OCI-LY3 (cell line): ENCODE results near the gene YPEL3.

Source experiments
- H2AFZ ChIP-seq: fragments of 200-600, 300-600 bp; shearing (Covaris generic); 2 replicates; pipeline ENCODE4 v1.6.0; 2014; ENCODE audit warnings: antibody characterized with exemption, low read depth, low read length
- H3K27ac ChIP-seq: fragments of 200-600, 300-600 bp; sonication (generic); 2 replicates; pipeline ENCODE4 v1.5.1; 2014; ENCODE audit warnings: mild to moderate bottlenecking, low read length, moderate library complexity, mixed read lengths
- H3K27me3 ChIP-seq: fragments of 200-600, 300-600 bp; sonication (generic); 2 replicates; pipeline ENCODE4 v1.6.1; 2014; ENCODE audit warnings: low read depth, low read length, mixed read lengths
- H3K36me3 ChIP-seq: fragments of 200-600, 300-600 bp; sonication (generic); replicated peaks from 2 replicates; pipeline ENCODE3; 2014; ENCODE audit warnings: low read depth, low read length, mixed read lengths
- H3K4me1 ChIP-seq: fragments of 300-600, 200-600 bp; sonication (generic); 2 replicates; pipeline ENCODE4 v1.6.1; 2014; ENCODE audit warnings: low read length, mixed read lengths
- H3K4me2 ChIP-seq: fragments of 200-600, 300-600 bp; sonication (generic); 2 replicates; pipeline ENCODE4 v1.6.1; 2014; ENCODE audit warnings: low read length, mixed read lengths
- H3K4me3 ChIP-seq: fragments of 300-600, 200-600 bp; sonication (generic); 2 replicates; pipeline ENCODE4 v1.5.1; 2014; ENCODE audit warnings: antibody characterized with exemption, mild to moderate bottlenecking, low read length, moderate library complexity
- H3K79me2 ChIP-seq: fragments of 300-600, 200-600 bp; shearing (Covaris generic); 2 replicates; pipeline ENCODE4 v1.6.1; 2014; ENCODE audit warnings: mild to moderate bottlenecking, low read length, mixed read lengths
- H3K9ac ChIP-seq: fragments of 300-600, 200-600 bp; shearing (Covaris generic); 2 replicates; pipeline ENCODE4 v1.6.0; 2014; ENCODE audit warnings: mild to moderate bottlenecking, low read length, moderate library complexity
- H3K9me3 ChIP-seq: fragments of 200-600, 300-600 bp; shearing (Covaris generic); 2 replicates; pipeline ENCODE4 v1.6.1; 2014; ENCODE audit warnings: low read length, mixed read lengths; ENCODE audit not compliant: insufficient read depth
- H4K20me1 ChIP-seq: fragments of 200-600, 300-600 bp; sonication (generic); 2 replicates; pipeline ENCODE4 v1.6.1; 2016; ENCODE audit warnings: low read length, mixed read lengths; ENCODE audit not compliant: insufficient read depth
- EZH2phosphoT487 ChIP-seq: fragments of 200-600 bp; shearing (Covaris generic); IDR thresholded peaks from 2 replicates; pipeline ENCODE4 v1.6.1; 2018; ENCODE audit warnings: antibody characterized with exemption, mixed run types, low read depth
- TF ChIP-seq, protein P1 (sequence below): fragments of 200-600, 300-600 bp; sonication (generic); IDR thresholded peaks from 2 replicates; pipeline ENCODE4 v1.5.1; 2014; ENCODE audit warnings: antibody characterized with exemption, low read length, low read depth

Gene YPEL3

DNA sequence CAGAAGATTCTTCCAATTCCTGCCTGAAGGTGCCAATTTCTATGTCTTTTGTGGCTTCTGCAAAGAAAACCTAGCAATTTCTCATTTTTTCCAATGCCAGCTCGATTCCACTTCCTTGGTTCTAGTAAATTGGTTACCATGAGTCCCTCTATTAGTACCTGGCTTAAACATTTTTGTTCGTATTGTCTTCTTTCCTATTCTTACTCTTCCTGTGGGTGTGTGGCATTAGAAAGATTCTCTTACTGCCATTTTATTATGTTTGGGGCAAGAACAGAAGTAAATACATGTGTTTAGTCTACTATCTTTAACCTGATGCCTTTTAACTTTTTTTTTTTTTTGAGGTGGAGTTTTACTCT lies 47.3 kb upstream of the YPEL3 start:
- no peak overlapping the region for H3K27ac ChIP-seq
- H4K20me1 ChIP-seq: no peaks in the 10 kb centered on the region
- H3K4me3 ChIP-seq: no peak overlapping the region
- no peak overlapping the region for H3K9ac ChIP-seq
- TF ChIP-seq, protein P1, sequence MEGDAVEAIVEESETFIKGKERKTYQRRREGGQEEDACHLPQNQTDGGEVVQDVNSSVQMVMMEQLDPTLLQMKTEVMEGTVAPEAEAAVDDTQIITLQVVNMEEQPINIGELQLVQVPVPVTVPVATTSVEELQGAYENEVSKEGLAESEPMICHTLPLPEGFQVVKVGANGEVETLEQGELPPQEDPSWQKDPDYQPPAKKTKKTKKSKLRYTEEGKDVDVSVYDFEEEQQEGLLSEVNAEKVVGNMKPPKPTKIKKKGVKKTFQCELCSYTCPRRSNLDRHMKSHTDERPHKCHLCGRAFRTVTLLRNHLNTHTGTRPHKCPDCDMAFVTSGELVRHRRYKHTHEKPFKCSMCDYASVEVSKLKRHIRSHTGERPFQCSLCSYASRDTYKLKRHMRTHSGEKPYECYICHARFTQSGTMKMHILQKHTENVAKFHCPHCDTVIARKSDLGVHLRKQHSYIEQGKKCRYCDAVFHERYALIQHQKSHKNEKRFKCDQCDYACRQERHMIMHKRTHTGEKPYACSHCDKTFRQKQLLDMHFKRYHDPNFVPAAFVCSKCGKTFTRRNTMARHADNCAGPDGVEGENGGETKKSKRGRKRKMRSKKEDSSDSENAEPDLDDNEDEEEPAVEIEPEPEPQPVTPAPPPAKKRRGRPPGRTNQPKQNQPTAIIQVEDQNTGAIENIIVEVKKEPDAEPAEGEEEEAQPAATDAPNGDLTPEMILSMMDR: no peak
- no peak for TF ChIP-seq EZH2phosphoT487
- H3K36me3 ChIP-seq: no peaks in the 10 kb centered on the region
- peaks cover 7% of the 10 kb centered on the region for H3K4me1 ChIP-seq
- peak overlapping the region; percentile 23; the same call in 1 of the 2 replicates for H2AFZ ChIP-seq
- no peaks in the 10 kb centered on the region for H3K79me2 ChIP-seq
- no peaks in the 10 kb centered on the region for H3K9me3 ChIP-seq
- H3K4me2 ChIP-seq: 0 out of 2 replicates have a peak overlapping the region, but pooled peaks have one; percentile 4
- no peaks in the 10 kb centered on the region for H3K27me3 ChIP-seq

DNA sequence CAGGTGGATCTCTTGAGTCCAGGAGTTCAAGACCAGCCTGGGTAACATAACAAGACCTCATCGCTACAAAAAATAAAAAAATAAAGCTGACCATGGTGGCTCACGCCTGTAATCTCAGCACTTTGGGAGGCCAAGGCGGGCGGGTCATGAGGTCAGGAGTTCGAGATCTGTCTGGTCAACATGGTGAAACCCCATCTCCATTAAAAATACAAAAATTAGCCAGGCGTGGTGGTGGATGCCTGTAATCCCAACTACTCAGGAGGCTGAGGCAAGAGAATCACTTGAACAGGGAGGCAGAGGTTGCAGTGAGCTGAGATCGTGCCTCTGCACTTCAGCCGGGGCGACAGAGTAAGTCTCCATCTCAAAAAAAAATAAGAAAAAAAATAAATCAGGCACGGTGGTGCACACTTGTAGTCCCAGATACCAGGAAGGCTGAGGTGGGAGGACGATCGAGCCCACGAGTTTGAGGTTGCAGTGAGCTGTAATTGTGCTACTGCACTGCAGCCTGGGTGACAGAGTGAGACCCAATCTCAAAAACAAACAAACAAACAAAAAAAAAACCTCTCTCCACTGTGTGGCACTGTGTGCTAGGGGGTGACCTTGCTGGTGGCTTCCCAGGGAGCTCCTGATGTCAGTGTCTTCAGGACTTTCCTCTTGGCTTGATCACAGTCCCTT lies 46.8 kb upstream of the YPEL3 start:
- no peak overlapping the region for H3K27ac ChIP-seq

DNA sequence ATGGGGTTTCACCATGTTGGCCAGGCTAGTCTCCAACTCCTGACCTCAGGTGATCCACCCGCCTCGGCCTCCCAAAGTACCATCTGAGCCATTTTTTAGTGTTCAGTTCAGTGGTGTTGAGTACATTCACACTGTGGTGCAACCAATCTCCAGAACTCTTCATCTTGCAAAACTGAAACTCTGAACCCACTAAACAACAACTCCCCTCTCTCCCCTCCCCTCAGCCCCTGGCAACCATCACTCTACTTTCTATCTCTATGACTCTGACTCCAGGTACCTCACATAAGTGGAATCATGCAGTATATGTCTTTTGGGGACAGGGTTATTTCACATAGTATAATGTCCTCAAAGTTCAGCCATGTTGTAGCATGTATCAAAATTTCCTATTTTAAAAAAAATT lies 45.7 kb upstream of the YPEL3 start:
- H3K27ac ChIP-seq: no peak overlapping the region
- H3K4me1 ChIP-seq: peaks cover 7% of the 10 kb centered on the region
- H3K4me3 ChIP-seq: no peak overlapping the region
- no peaks in the 10 kb centered on the region for H3K27me3 ChIP-seq
- H3K9me3 ChIP-seq: no peaks in the 10 kb centered on the region
- no peaks in the 10 kb centered on the region for H3K36me3 ChIP-seq
- no peak overlapping the region for H2AFZ ChIP-seq
- no peak for TF ChIP-seq EZH2phosphoT487
- TF ChIP-seq, protein P1: no peak
- H4K20me1 ChIP-seq: no peaks in the 10 kb centered on the region
- no peak overlapping the region for H3K4me2 ChIP-seq
- H3K9ac ChIP-seq: no peak overlapping the region
- H3K79me2 ChIP-seq: no peaks in the 10 kb centered on the region

More for the DNA sequence above, 46.8 kb upstream of the YPEL3 start:
- Histone ChIP-seq H2AFZ (peak overlapping the region; percentile 23; the same call in 1 of the 2 replicates), H3K79me2 (no peaks in the 10 kb centered on the region), H3K36me3 (no peaks in the 10 kb centered on the region), H3K4me2 (0 out of 2 replicates have a peak overlapping the region, but pooled peaks have one; percentile 4), H3K9me3 (no peaks in the 10 kb centered on the region), H3K4me1 (peaks cover 7% of the 10 kb centered on the region), H3K9ac (no peak overlapping the region), H3K27me3 (no peaks in the 10 kb centered on the region), H3K4me3 (no peak overlapping the region), H4K20me1 (no peaks in the 10 kb centered on the region)
- no peak for TF ChIP-seq EZH2phosphoT487
- TF ChIP-seq, protein P1: peak; percentile 45

DNA sequence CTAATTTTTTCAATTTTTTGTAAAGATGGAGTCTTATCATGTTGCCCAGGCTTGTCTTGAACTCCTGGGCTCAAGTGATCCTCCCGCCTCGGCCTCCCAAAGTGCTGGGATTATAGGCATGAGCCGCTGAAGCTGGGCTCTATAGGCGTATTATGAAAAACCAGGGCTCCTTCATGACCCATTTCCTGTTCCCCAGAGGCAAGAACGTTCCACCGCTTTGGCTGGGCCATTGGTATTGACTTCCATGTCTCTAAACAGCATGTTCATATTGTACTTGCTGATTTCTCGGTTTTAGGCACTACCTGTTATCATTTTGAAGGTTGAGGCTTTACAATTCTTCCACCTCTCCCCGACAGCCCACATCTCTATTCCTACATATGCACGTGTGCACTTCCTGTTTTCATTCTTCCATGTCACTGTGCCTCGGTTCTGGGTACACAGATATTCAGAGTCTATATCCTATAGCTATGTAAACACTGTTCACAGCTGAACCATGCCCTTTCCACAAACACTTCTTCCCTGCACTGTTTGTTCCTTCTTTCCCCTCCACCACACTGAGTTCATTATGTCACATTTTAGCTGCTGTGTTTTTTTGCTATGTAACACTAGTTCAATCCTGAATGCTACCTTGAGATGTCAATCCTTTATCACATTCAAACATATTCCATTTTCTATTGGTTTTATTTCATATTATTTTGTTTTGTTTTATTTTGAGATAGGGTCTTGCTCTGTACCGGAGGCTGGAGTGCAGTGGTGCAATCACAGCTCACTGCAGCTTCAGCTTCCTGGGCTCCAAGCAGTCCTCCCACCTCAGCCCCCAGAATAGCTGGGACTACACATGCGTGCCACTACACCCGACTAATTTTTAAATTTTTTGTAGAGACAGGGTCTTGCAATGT lies 43.8 kb upstream of the YPEL3 start:
- TF ChIP-seq EZH2phosphoT487: no peak
- TF ChIP-seq, protein P1: no peak
- peak overlapping the region; percentile 33 for H3K4me2 ChIP-seq

More for the DNA sequence above, 43.8 kb upstream of the YPEL3 start:
- no peak overlapping the region for H3K27ac ChIP-seq
- H3K27me3 ChIP-seq: no peaks in the 10 kb centered on the region
- no peaks in the 10 kb centered on the region for H3K79me2 ChIP-seq
- no peak overlapping the region for H3K9ac ChIP-seq
- no peaks in the 10 kb centered on the region for H3K9me3 ChIP-seq
- H3K36me3 ChIP-seq: no peaks in the 10 kb centered on the region
- H4K20me1 ChIP-seq: no peaks in the 10 kb centered on the region
- H3K4me3 ChIP-seq: no peak overlapping the region
- peaks cover 17% of the 10 kb centered on the region for H3K4me1 ChIP-seq
- peak overlapping the region; percentile 67 for H2AFZ ChIP-seq
